GM12801 (cell line): ENCODE measurements around the gene FN3K.

Experiments used
- CTCF ChIP-seq: IDR thresholded peaks from one replicate; pipeline ENCODE4 v1.5.1; 2011; ENCODE audit warnings: control low read depth; ENCODE audit not compliant: insufficient read length; ENCODE audit errors: extremely low read depth

Gene FN3K

GRCh38 chr17:82698974-82699442 lies 36.4 kb upstream of the FN3K start:
- TF ChIP-seq CTCF = no peak

GRCh38 chr17:82699551-82699950 lies 35.9 kb upstream of the FN3K start:
- TF ChIP-seq CTCF = no peak

- no peak for TF ChIP-seq CTCF
These were observed 33.0 kb upstream of the FN3K start for GRCh38 chr17:82702231-82702927.

GRCh38 chr17:82703036-82703745 lies 32.2 kb upstream of the FN3K start:
- no peak for TF ChIP-seq CTCF

GRCh38 chr17:82703935-82704865 lies 31.2 kb upstream of the FN3K start:
- no peak for TF ChIP-seq CTCF

- TF ChIP-seq CTCF = no peak
These were observed 30.5 kb upstream of the FN3K start for GRCh38 chr17:82704886-82705285.

GRCh38 chr17:82705756-82706155 lies 29.7 kb upstream of the FN3K start:
- no peak for TF ChIP-seq CTCF
